HCT116 (cell line): ENCODE measurements around the gene SLC23A3. TPM values are rescaled to one million over a fixed set of nuclear protein-coding genes. Genes with fewer than 3 reads are reported as not detected.

Source experiments
- ATAC-seq: fragments of 200-7000 bp; cut with Tn5 transposase; 2 replicates; pipeline ENCODE4 v1.9.1; 2020; ENCODE audit warnings: mild to moderate bottlenecking, moderate library complexity
- BruUV-seq: library from RNA; stranded (reverse); fragments of 400-500 nt; replicated peaks from 2 replicates; lab custom pipeline; 2021; lab: Mats Ljungman, UMichigan
- CTCF ChIA-PET: fragments of 300-600 bp; sonication (Branson Sonifier 250); formaldehyde crosslinking; loops from one replicate; lab custom pipeline; 2021; ENCODE audit warnings: antibody characterized with exemption; lab: Charles Lee
- POLR2A ChIA-PET: fragments of 300-600, 350-600 bp; sonication (Branson Sonifier 250); formaldehyde crosslinking; loops from one replicate; lab custom pipeline; 2021; ENCODE audit warnings: antibody characterized with exemption; lab: Charles Lee
- RAD21 ChIA-PET, 2 experiments: fragments of 300-600 bp; sonication (Branson Sonifier 250); formaldehyde crosslinking; loops; one replicate each; lab custom pipeline; 2023; ENCODE audit warnings: low total read pairs in 2 of 2; ENCODE audit not compliant: uncharacterized antibody in 2 of 2, unreplicated experiment in 2 of 2, low non-redundant PET in 1 of 2; lab: Charles Lee
- DNase-seq: peaks from one replicate; pipeline ENCODE4 v3.0.0-alpha.2; 2010; ENCODE audit warnings: low read depth, low spot score
- H2AFZ ChIP-seq: fragments of 200-600 bp; shearing (Covaris generic), sonication (generic); 2 replicates; pipeline ENCODE4 v1.6.1; 2017; ENCODE audit warnings: low read depth, mixed run types, mixed read lengths, antibody characterized with exemption, low read length; ENCODE audit not compliant: poor library complexity, severe bottlenecking
- H3K27ac ChIP-seq: 2 replicates; pipeline ENCODE4 v1.5.1; 2012; ENCODE audit warnings: low read depth, low read length
- H3K27me3 ChIP-seq: fragments of 200-600 bp; sonication (generic); 2 replicates; pipeline ENCODE4 v1.6.1; 2016; ENCODE audit warnings: mixed run types, low read length, mixed read lengths; ENCODE audit not compliant: insufficient read depth
- H3K36me3 ChIP-seq, 2 experiments: fragments of 200-500 bp in 1 of 2; fragments of 200-600 bp in 1 of 2; sonication (Bioruptor generic) in 1 of 2; sonication (generic) in 1 of 2; 2 replicates each; pipeline versions ENCODE4 v1.5.1 to v1.6.1; 2014 to 2016; ENCODE audit warnings: low read length in 2 of 2, inconsistent platforms in 1 of 2, mixed read lengths in 1 of 2, mixed run types in 1 of 2; ENCODE audit not compliant: insufficient read depth in 2 of 2, control insufficient read depth in 1 of 2
- H3K4me1 ChIP-seq, 2 experiments: fragments of 200-600 bp in 1 of 2; sonication (generic) in 1 of 2; 2 replicates each; pipeline versions ENCODE4 v1.5.1 to v1.6.1; 2012 to 2017; ENCODE audit warnings: low read length in 2 of 2, inconsistent platforms in 1 of 2, mild to moderate bottlenecking in 1 of 2, mixed read lengths in 1 of 2, mixed run types in 1 of 2, moderate library complexity in 1 of 2; ENCODE audit not compliant: insufficient read depth in 2 of 2, control insufficient read depth in 1 of 2
- H3K4me2 ChIP-seq: fragments of 200-600 bp; sonication (generic); 2 replicates; pipeline ENCODE4 v1.6.1; 2017; ENCODE audit warnings: mixed run types, low read length, mixed read lengths
- H3K4me3 ChIP-seq, 2 experiments: fragments of 200-600 bp in 1 of 2; sonication (generic) in 1 of 2; replicated peaks in 1 of 2; 2 replicates each; pipeline ENCODE4 v1.5.1; 2011 to 2016; ENCODE audit warnings: low read length in 2 of 2, control low read depth in 1 of 2, low read depth in 1 of 2, mild to moderate bottlenecking in 1 of 2, mixed read lengths in 1 of 2, mixed run types in 1 of 2
- H3K79me2 ChIP-seq: fragments of 200-600 bp; sonication (generic); 2 replicates; pipeline ENCODE4 v1.6.1; 2017; ENCODE audit warnings: mild to moderate bottlenecking, mixed run types, low read length, moderate library complexity, mixed read lengths; ENCODE audit not compliant: insufficient read depth
- H3K9ac ChIP-seq: fragments of 200-600 bp; sonication (generic); 2 replicates; pipeline ENCODE4 v1.6.1; 2016; ENCODE audit warnings: low read length, mixed read lengths
- H3K9me2 ChIP-seq: fragments of 200-600 bp; sonication (generic), shearing (Covaris generic); 2 replicates; pipeline ENCODE4 v1.6.1; 2017; ENCODE audit warnings: mixed run types, mild to moderate bottlenecking, moderate library complexity; ENCODE audit not compliant: insufficient read depth
- H3K9me3 ChIP-seq, 2 experiments: fragments of 200-500 bp in 1 of 2; fragments of 200-600 bp in 1 of 2; sonication (Bioruptor generic) in 1 of 2; sonication (generic) in 1 of 2; 2 replicates each; pipeline ENCODE4 v1.6.1; 2014 to 2017; ENCODE audit warnings: low read length in 2 of 2, mixed read lengths in 2 of 2, inconsistent platforms in 1 of 2, low read depth in 1 of 2, mild to moderate bottlenecking in 1 of 2, mixed run types in 1 of 2, moderate library complexity in 1 of 2; ENCODE audit not compliant: control insufficient read depth in 1 of 2, insufficient read depth in 1 of 2
- H4K20me1 ChIP-seq: fragments of 200-600 bp; sonication (generic), shearing (Covaris generic); 2 replicates; pipeline ENCODE4 v1.6.1; 2017; ENCODE audit warnings: mixed run types, mild to moderate bottlenecking, moderate library complexity; ENCODE audit not compliant: insufficient read depth
- CTCF ChIP-seq, 3 experiments: fragments of 200-600 bp in 1 of 3; sonication (generic) in 1 of 3; IDR thresholded peaks in 2 of 3; conservative IDR thresholded peaks in 1 of 3; 2 replicates each; pipeline ENCODE4 v1.5.1; 2012 to 2017; ENCODE audit warnings: low read depth in 2 of 3, low read length in 2 of 3, antibody characterized with exemption in 1 of 3, borderline replicate concordance in 1 of 3, control low read depth in 1 of 3, mild to moderate bottlenecking in 1 of 3, mixed read lengths in 1 of 3, mixed run types in 1 of 3, moderate library complexity in 1 of 3; ENCODE audit not compliant: insufficient read depth in 1 of 3
- EZH2 ChIP-seq: fragments of 200-600 bp; sonication (generic); IDR thresholded peaks from 2 replicates; pipeline ENCODE4 v1.6.1; 2017; ENCODE audit warnings: antibody characterized with exemption, mixed run types
- EZH2phosphoT487 ChIP-seq: fragments of 200-600 bp; IDR thresholded peaks from 2 replicates; pipeline ENCODE4 v1.6.1; 2018; ENCODE audit warnings: antibody characterized with exemption, borderline replicate concordance
- FOSL1 ChIP-seq: IDR thresholded peaks from 2 replicates; pipeline ENCODE4 v1.6.1; 2012; ENCODE audit warnings: low read depth
- POLR2AphosphoS5 ChIP-seq: IDR thresholded peaks from 2 replicates; pipeline ENCODE4 v1.6.1; 2011; ENCODE audit warnings: mild to moderate bottlenecking, low read depth, low read length, moderate library complexity
- RAD21 ChIP-seq: IDR thresholded peaks from 2 replicates; pipeline ENCODE4 v1.6.1; 2012; ENCODE audit warnings: low read depth, mild to moderate bottlenecking
- SIN3A ChIP-seq: IDR thresholded peaks from 2 replicates; pipeline ENCODE4 v1.6.1; 2012; ENCODE audit warnings: low read depth
- SP1 ChIP-seq: IDR thresholded peaks from 2 replicates; pipeline ENCODE4 v1.6.1; 2012; ENCODE audit warnings: low read depth
- TCF7L2 ChIP-seq: IDR thresholded peaks from 2 replicates; pipeline ENCODE4 v1.7.0; 2011; ENCODE audit warnings: borderline replicate concordance, inconsistent platforms; ENCODE audit not compliant: insufficient read depth, insufficient read length; ENCODE audit errors: extremely low read depth
- intact Hi-C: fragments of 100-400 bp; cut with micrococcal nuclease; formaldehyde crosslinking; loops from 2 replicates; pipeline ENCODE4 v1.10.0; 2022
- total RNA-seq: library from RNA; stranded (reverse); gene quantifications from one replicate; pipeline ENCODE4 v1.2.1, GENCODE V29; 2021; ENCODE audit not compliant: unreplicated experiment
- TF ChIP-seq, protein P1 (sequence below): IDR thresholded peaks from 2 replicates; pipeline ENCODE4 v1.6.1; 2012; ENCODE audit warnings: low read depth
- TF ChIP-seq, protein P2 (sequence below): IDR thresholded peaks from 2 replicates; pipeline ENCODE4 v1.6.1; 2012

SLC23A3 gene
- total RNA-seq, 1 experiment from 2014 or later, result 4.8 TPM

DNA sequence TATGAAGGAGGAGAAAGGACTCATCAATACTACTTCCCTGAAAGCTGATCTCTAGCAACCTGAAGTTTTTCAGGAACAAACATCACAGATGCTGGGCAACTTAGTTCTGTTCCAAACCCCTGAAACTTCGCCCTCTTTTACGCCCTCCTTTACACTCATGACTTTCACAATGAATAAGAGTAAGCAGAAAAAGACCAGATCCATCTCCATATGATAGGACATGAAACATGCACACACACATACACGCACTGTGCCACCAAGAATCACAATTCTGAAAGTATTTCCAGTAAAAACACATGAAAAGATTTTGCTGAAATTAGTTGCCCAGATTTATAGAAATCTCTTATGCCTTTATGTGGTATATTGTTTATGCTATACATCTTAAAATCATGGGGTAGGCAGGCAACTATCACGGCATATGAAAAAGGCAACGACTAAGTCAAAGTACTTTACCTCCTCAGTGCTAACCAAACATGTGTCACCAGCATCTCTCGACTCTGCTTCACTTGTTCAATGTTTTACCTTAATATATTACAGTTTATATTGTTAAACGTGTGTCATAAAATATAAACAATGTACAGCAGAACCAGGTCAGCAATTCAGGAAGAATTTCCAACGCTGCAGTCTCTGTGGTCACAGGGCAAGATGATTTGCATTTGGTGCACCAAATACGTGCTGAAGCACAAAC lies 57.0 kb downstream of the SLC23A3 start (continued):
- TF ChIP-seq EZH2, result no peak
- no peak for TF ChIP-seq EZH2phosphoT487
- no peak for TF ChIP-seq TCF7L2
- no peak for TF ChIP-seq POLR2AphosphoS5

GRCh38 chr2:219112062-219112406 lies 57.8 kb downstream of the SLC23A3 start:
- H3K4me3 ChIP-seq, result no peak overlapping the region
- no peak overlapping the region for H3K4me2 ChIP-seq
- no peak overlapping the region for H3K9ac ChIP-seq
- no peaks in the 10 kb centered on the region for H4K20me1 ChIP-seq
- POLR2A ChIA-PET, result no interaction called here
- no peak for ATAC-seq
- no peaks in the 10 kb centered on the region for H3K79me2 ChIP-seq
- H3K36me3 ChIP-seq, result no peaks in the 10 kb centered on the region
- H2AFZ ChIP-seq, result no peak overlapping the region
- H3K9me2 ChIP-seq, result no peaks in the 10 kb centered on the region
- TF ChIP-seq, protein P1, sequence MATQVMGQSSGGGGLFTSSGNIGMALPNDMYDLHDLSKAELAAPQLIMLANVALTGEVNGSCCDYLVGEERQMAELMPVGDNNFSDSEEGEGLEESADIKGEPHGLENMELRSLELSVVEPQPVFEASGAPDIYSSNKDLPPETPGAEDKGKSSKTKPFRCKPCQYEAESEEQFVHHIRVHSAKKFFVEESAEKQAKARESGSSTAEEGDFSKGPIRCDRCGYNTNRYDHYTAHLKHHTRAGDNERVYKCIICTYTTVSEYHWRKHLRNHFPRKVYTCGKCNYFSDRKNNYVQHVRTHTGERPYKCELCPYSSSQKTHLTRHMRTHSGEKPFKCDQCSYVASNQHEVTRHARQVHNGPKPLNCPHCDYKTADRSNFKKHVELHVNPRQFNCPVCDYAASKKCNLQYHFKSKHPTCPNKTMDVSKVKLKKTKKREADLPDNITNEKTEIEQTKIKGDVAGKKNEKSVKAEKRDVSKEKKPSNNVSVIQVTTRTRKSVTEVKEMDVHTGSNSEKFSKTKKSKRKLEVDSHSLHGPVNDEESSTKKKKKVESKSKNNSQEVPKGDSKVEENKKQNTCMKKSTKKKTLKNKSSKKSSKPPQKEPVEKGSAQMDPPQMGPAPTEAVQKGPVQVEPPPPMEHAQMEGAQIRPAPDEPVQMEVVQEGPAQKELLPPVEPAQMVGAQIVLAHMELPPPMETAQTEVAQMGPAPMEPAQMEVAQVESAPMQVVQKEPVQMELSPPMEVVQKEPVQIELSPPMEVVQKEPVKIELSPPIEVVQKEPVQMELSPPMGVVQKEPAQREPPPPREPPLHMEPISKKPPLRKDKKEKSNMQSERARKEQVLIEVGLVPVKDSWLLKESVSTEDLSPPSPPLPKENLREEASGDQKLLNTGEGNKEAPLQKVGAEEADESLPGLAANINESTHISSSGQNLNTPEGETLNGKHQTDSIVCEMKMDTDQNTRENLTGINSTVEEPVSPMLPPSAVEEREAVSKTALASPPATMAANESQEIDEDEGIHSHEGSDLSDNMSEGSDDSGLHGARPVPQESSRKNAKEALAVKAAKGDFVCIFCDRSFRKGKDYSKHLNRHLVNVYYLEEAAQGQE, result no peak
- TF ChIP-seq, protein P2, sequence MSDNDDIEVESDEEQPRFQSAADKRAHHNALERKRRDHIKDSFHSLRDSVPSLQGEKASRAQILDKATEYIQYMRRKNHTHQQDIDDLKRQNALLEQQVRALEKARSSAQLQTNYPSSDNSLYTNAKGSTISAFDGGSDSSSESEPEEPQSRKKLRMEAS, result no peak
- TF ChIP-seq TCF7L2 (no peak), SIN3A (no peak), RAD21 (no peak), FOSL1 (no peak), SP1 (no peak), CTCF (IDR thresholded peaks at IDR 0.05 in 2 of 3, conservative IDR thresholded peaks at IDR 0.05 in 1 of 3; ENCODE audit: borderline replicate concordance in 1 of 3, insufficient read depth in 1 of 3, low read depth in 2 of 3, low read length in 2 of 3) (no peak), EZH2phosphoT487 (no peak)
- intact Hi-C loops, result no loop called here
- CTCF ChIA-PET, result interaction anchor here (1.4 to 1.5 kb wide), 2 partner anchors 8 to 82 kb away, joined by 3 to 6 read pairs; no protein-coding TSS in a partner anchor
- no peak for DNase-seq
- H3K4me1 ChIP-seq, result no peaks in the 10 kb centered on the region
- RAD21 ChIA-PET, result interaction anchor here in 1 of 2 experiments (0.7 kb wide), 1 partner anchor 23 kb away, joined by 3 read pairs; no protein-coding TSS in a partner anchor
- H3K27me3 ChIP-seq, result no peaks in the 10 kb centered on the region
- BruUV-seq, result no TSS peak
- no peak overlapping the region for H3K27ac ChIP-seq
- H3K9me3 ChIP-seq, result no peaks in the 10 kb centered on the region
